GM23338 (cell line): ENCODE data around the gene CASP5. TPM values are rescaled to one million over a fixed set of nuclear protein-coding genes. Genes with fewer than 3 reads are reported as not detected.

ENCODE experiments used
- ATAC-seq: fragments of 200-7000 bp; cut with Tn5 transposase; 3 replicates; pipeline ENCODE4 v1.9.1; 2020
- DNase-seq: peaks from one replicate; pipeline ENCODE4 v3.0.0-alpha.2; 2015; ENCODE audit warnings: low spot score
- H2AFZ ChIP-seq: fragments of 200-600 bp; sonication (generic); 2 replicates; pipeline ENCODE4 v1.8.0; 2016; ENCODE audit warnings: antibody characterized with exemption, mild to moderate bottlenecking, moderate library complexity
- H3F3A ChIP-seq: fragments of 200-600 bp; sonication (generic); replicated peaks from 2 replicates; pipeline ENCODE4 v1.8.0; 2017; ENCODE audit warnings: antibody characterized with exemption, mixed run types, low read depth
- H3K27ac ChIP-seq: fragments of 200-600 bp; sonication (generic); 2 replicates; pipeline ENCODE4 v1.6.1; 2016; ENCODE audit warnings: low read depth
- H3K27me3 ChIP-seq: fragments of 200-600 bp; sonication (generic); 2 replicates; pipeline ENCODE4 v1.8.0; 2016; ENCODE audit warnings: mild to moderate bottlenecking, mixed run types, moderate library complexity; ENCODE audit not compliant: insufficient read depth
- H3K36me3 ChIP-seq: fragments of 200-600 bp; sonication (generic); 2 replicates; pipeline ENCODE4 v1.8.0; 2016; ENCODE audit warnings: mild to moderate bottlenecking; ENCODE audit not compliant: insufficient read depth
- H3K4me1 ChIP-seq: fragments of 200-600 bp; sonication (generic); 2 replicates; pipeline ENCODE4 v1.8.0; 2016; ENCODE audit warnings: mild to moderate bottlenecking, moderate library complexity; ENCODE audit not compliant: insufficient read depth
- H3K4me2 ChIP-seq: fragments of 200-600 bp; sonication (generic); 2 replicates; pipeline ENCODE4 v1.7.1; 2017; ENCODE audit warnings: mixed run types
- H3K4me3 ChIP-seq: fragments of 200-600 bp; sonication (generic); 2 replicates; pipeline ENCODE4 v1.6.1; 2016; ENCODE audit warnings: mixed run types
- H3K79me2 ChIP-seq: fragments of 200-600 bp; sonication (generic); replicated peaks from 2 replicates; pipeline ENCODE4 v1.8.0; 2017; ENCODE audit warnings: mild to moderate bottlenecking; ENCODE audit not compliant: insufficient read depth
- H3K9me2 ChIP-seq: fragments of 200-600 bp; sonication (generic); 2 replicates; pipeline ENCODE4 v1.8.0; 2017; ENCODE audit not compliant: insufficient read depth
- H4K20me1 ChIP-seq: fragments of 200-600 bp; sonication (generic); replicated peaks from 2 replicates; pipeline ENCODE4 v1.8.0; 2017; ENCODE audit warnings: mild to moderate bottlenecking; ENCODE audit not compliant: insufficient read depth
- H3K27ac Mint-ChIP-seq: 2 replicates; pipeline ENCODE4 v1.8.0; 2020; ENCODE audit warnings: inconsistent platforms, mild to moderate bottlenecking, moderate library complexity, mixed read lengths
- H3K27me3 Mint-ChIP-seq: 3 replicates; pipeline ENCODE4 v1.8.0; 2022; ENCODE audit warnings: low read depth, mild to moderate bottlenecking, moderate library complexity, mixed read lengths, inconsistent platforms; ENCODE audit not compliant: insufficient read depth, poor library complexity
- H3K36me3 Mint-ChIP-seq: 3 replicates; pipeline ENCODE4 v1.8.0; 2021; ENCODE audit warnings: low read depth, mild to moderate bottlenecking, inconsistent platforms, moderate library complexity, mixed read lengths
- H3K4me1 Mint-ChIP-seq: 3 replicates; pipeline ENCODE4 v1.8.0; 2020; ENCODE audit warnings: mild to moderate bottlenecking, inconsistent platforms, mixed read lengths
- H3K4me3 Mint-ChIP-seq: 3 replicates; pipeline ENCODE4 v1.8.0; 2021; ENCODE audit warnings: moderate library complexity, mild to moderate bottlenecking, inconsistent platforms, mixed read lengths
- H3K9me3 Mint-ChIP-seq: 3 replicates; pipeline ENCODE4 v1.8.0; 2020; ENCODE audit warnings: moderate library complexity, mild to moderate bottlenecking, inconsistent platforms, mixed read lengths
- CREB1 ChIP-seq: fragments of 250-450 bp; sonication (Bioruptor Pico); IDR thresholded peaks from 2 replicates; pipeline ENCODE4 v1.5.0; 2020; ENCODE audit warnings: low read depth, mild to moderate bottlenecking, moderate library complexity
- EZH2 ChIP-seq: fragments of 200-600 bp; sonication (generic); IDR thresholded peaks from one replicate; pipeline ENCODE4 v1.8.0; 2017; ENCODE audit warnings: antibody characterized with exemption, mild to moderate bottlenecking, low read depth; ENCODE audit not compliant: unreplicated experiment
- EZH2phosphoT487 ChIP-seq: fragments of 200-600 bp; sonication (generic); IDR thresholded peaks from one replicate; pipeline ENCODE4 v1.8.1; 2018; ENCODE audit warnings: antibody characterized with exemption; ENCODE audit not compliant: unreplicated experiment
- JUNB ChIP-seq: IDR thresholded peaks from one replicate; pipeline ENCODE4 v1.6.1; 2016; ENCODE audit warnings: antibody characterized with exemption; ENCODE audit not compliant: unreplicated experiment
- NANOG ChIP-seq: IDR thresholded peaks from 2 replicates; pipeline ENCODE4 v1.6.1; 2016; ENCODE audit warnings: antibody characterized with exemption, borderline replicate concordance
- POLR2AphosphoS5 ChIP-seq: IDR thresholded peaks from 2 replicates; pipeline ENCODE4 v1.6.1; 2016; ENCODE audit warnings: antibody characterized with exemption, low read depth
- STAT1 ChIP-seq: IDR thresholded peaks from one replicate; pipeline ENCODE4 v1.6.1; 2016; ENCODE audit warnings: antibody characterized with exemption; ENCODE audit not compliant: unreplicated experiment
- ZNF114 ChIP-seq: fragments of 250-450 bp; sonication (Bioruptor Pico); IDR thresholded peaks from 2 replicates; pipeline ENCODE4 v1.5.0; 2020; ENCODE audit warnings: mild to moderate bottlenecking, moderate library complexity
- ZNF331 ChIP-seq: fragments of 250-450 bp; sonication (Bioruptor Pico); IDR thresholded peaks from 2 replicates; pipeline ENCODE4 v1.5.0; 2020; ENCODE audit warnings: low read depth, mild to moderate bottlenecking, moderate library complexity
- polyA plus RNA-seq: library from polyadenylated mRNA; unstranded; fragments of >200 nt; fragmentation: Nextera tagmentation; extraction: Ambion mirVana; gene quantifications from 2 replicates; pipeline ENCODE4 v1.2.1, GENCODE V29; 2016
- total RNA-seq: library from RNA; depleted of rRNA; stranded (reverse); fragments of >200 nt; shearing (Covaris generic); gene quantifications from 2 replicates; pipeline ENCODE4 v1.2.3, GENCODE V29; 2014
- TF ChIP-seq, protein P1 (sequence below): IDR thresholded peaks from one replicate; pipeline ENCODE4 v1.6.1; 2018; ENCODE audit warnings: antibody characterized with exemption; ENCODE audit not compliant: unreplicated experiment
- TF ChIP-seq, protein P2 (sequence below), 2 experiments: fragments of 200-600 bp in 1 of 2; sonication (generic) in 1 of 2; conservative IDR thresholded peaks; 2 replicates each; pipeline versions ENCODE4 v1.5.1 to v1.6.1; 2016 to 2017; ENCODE audit warnings: antibody characterized with exemption in 2 of 2, low read depth in 2 of 2, mild to moderate bottlenecking in 2 of 2, moderate library complexity in 1 of 2
- TF ChIP-seq, protein P3 (sequence below): IDR thresholded peaks from 2 replicates; pipeline ENCODE4 v1.6.1; 2016; ENCODE audit warnings: antibody characterized with exemption

Gene CASP5
- total and polyA plus RNA-seq, 2 experiments from 2014 or later: not detected

DNA sequence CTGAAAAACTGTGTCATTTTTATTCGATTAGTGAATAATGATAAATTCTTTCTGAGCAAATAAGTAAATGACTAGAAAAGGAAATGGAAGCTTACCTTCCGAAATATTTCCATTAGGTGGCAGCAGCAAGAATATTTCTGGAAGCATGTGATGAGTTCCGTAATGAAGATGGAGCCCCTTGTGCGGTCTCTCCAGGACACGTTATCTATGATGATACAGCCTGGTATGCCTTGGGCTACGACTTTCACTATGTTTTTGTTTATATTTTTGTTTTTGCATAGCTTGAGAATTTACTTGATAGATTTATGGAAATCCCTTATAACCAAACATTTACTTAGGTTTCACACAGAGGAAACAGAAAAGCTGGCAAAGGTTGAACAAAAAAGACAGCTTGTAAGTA is 25.7 kb downstream of the CASP5 start:
- no peaks in the 10 kb centered on the region for H3K27me3 ChIP-seq
- peaks cover 5% of the 10 kb centered on the region; the same call in 1 of the 3 replicates for H3K36me3 Mint-ChIP-seq
- no peak overlapping the region for H3K4me3 ChIP-seq
- no peak overlapping the region for H3K27ac ChIP-seq
- H3K36me3 ChIP-seq: no peaks in the 10 kb centered on the region
- no peak overlapping the region for H2AFZ ChIP-seq
- H3K79me2 ChIP-seq: no peaks in the 10 kb centered on the region
- DNase-seq (no peak), ATAC-seq (no peak)
- no peak overlapping the region for H3K27ac Mint-ChIP-seq
- no peak overlapping the region for H3K4me2 ChIP-seq
- H3K9me2 ChIP-seq: peaks cover 7% of the 10 kb centered on the region; the same call in 1 of the 2 replicates
- H3K9me3 Mint-ChIP-seq: no peaks in the 10 kb centered on the region
- H4K20me1 ChIP-seq: no peaks in the 10 kb centered on the region
- H3K4me1 Mint-ChIP-seq: no peaks in the 10 kb centered on the region
- H3F3A ChIP-seq: no peaks in the 10 kb centered on the region
- TF ChIP-seq, protein P1, sequence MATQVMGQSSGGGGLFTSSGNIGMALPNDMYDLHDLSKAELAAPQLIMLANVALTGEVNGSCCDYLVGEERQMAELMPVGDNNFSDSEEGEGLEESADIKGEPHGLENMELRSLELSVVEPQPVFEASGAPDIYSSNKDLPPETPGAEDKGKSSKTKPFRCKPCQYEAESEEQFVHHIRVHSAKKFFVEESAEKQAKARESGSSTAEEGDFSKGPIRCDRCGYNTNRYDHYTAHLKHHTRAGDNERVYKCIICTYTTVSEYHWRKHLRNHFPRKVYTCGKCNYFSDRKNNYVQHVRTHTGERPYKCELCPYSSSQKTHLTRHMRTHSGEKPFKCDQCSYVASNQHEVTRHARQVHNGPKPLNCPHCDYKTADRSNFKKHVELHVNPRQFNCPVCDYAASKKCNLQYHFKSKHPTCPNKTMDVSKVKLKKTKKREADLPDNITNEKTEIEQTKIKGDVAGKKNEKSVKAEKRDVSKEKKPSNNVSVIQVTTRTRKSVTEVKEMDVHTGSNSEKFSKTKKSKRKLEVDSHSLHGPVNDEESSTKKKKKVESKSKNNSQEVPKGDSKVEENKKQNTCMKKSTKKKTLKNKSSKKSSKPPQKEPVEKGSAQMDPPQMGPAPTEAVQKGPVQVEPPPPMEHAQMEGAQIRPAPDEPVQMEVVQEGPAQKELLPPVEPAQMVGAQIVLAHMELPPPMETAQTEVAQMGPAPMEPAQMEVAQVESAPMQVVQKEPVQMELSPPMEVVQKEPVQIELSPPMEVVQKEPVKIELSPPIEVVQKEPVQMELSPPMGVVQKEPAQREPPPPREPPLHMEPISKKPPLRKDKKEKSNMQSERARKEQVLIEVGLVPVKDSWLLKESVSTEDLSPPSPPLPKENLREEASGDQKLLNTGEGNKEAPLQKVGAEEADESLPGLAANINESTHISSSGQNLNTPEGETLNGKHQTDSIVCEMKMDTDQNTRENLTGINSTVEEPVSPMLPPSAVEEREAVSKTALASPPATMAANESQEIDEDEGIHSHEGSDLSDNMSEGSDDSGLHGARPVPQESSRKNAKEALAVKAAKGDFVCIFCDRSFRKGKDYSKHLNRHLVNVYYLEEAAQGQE: no peak
- TF ChIP-seq, protein P2, sequence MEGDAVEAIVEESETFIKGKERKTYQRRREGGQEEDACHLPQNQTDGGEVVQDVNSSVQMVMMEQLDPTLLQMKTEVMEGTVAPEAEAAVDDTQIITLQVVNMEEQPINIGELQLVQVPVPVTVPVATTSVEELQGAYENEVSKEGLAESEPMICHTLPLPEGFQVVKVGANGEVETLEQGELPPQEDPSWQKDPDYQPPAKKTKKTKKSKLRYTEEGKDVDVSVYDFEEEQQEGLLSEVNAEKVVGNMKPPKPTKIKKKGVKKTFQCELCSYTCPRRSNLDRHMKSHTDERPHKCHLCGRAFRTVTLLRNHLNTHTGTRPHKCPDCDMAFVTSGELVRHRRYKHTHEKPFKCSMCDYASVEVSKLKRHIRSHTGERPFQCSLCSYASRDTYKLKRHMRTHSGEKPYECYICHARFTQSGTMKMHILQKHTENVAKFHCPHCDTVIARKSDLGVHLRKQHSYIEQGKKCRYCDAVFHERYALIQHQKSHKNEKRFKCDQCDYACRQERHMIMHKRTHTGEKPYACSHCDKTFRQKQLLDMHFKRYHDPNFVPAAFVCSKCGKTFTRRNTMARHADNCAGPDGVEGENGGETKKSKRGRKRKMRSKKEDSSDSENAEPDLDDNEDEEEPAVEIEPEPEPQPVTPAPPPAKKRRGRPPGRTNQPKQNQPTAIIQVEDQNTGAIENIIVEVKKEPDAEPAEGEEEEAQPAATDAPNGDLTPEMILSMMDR (conservative IDR thresholded peaks at IDR 0.05; ENCODE audit: low read depth in 2 of 2): peak in 1 of 2 experiments; percentile 21; a peak in 1 of 4 replicates
- H3K27me3 Mint-ChIP-seq: peaks cover 4% of the 10 kb centered on the region
- no peaks in the 10 kb centered on the region for H3K4me1 ChIP-seq
- no peak overlapping the region for H3K4me3 Mint-ChIP-seq

DNA sequence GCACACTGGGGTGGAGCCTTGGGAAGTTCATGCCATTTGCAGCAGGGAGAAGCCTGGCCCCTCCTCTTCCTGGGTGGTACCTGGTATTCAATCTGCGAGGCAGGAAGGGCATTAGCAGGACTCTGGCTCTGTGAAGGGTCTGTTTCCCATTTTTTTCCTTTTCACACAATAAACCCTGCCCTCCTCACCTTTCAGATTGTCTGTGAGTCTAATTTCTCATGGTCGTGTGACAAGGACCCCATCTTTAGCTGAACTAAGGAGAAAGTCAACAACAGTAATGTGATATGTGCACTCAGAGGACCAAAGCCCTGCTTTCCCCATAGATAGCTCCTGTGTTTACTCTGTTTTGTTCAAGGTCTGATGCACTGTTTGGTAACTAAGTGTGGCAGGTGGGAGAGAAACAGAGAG is 28.0 kb downstream of the CASP5 start:
- Histone ChIP-seq H3K4me1 (no peaks in the 10 kb centered on the region), H3K27me3 (no peaks in the 10 kb centered on the region), H3K9me2 (peaks cover 7% of the 10 kb centered on the region; the same call in 1 of the 2 replicates), H3K36me3 (no peaks in the 10 kb centered on the region), H3K4me2 (no peak overlapping the region), H3K79me2 (no peaks in the 10 kb centered on the region), H4K20me1 (no peaks in the 10 kb centered on the region), H3K4me3 (no peak overlapping the region), H3F3A (no peaks in the 10 kb centered on the region), H3K27ac (no peak overlapping the region), H2AFZ (peak overlapping the region; percentile 16; the same call in 1 of the 2 replicates)
- Mint-ChIP-seq H3K4me3 (no peak overlapping the region), H3K4me1 (no peaks in the 10 kb centered on the region), H3K27ac (no peak overlapping the region), H3K9me3 (no peaks in the 10 kb centered on the region), H3K36me3 (no peaks in the 10 kb centered on the region), H3K27me3 (no peaks in the 10 kb centered on the region)
- ATAC-seq (no peak), DNase-seq (no peak)
- TF ChIP-seq JUNB (no peak), ZNF114 (no peak), NANOG (no peak), POLR2AphosphoS5 (no peak), EZH2 (no peak), EZH2phosphoT487 (no peak), CREB1 (CRISPR knock-in tag) (no peak), ZNF331 (CRISPR knock-in tag) (no peak), STAT1 (no peak)
- TF ChIP-seq, protein P3, sequence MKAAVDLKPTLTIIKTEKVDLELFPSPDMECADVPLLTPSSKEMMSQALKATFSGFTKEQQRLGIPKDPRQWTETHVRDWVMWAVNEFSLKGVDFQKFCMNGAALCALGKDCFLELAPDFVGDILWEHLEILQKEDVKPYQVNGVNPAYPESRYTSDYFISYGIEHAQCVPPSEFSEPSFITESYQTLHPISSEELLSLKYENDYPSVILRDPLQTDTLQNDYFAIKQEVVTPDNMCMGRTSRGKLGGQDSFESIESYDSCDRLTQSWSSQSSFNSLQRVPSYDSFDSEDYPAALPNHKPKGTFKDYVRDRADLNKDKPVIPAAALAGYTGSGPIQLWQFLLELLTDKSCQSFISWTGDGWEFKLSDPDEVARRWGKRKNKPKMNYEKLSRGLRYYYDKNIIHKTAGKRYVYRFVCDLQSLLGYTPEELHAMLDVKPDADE: no peak
- TF ChIP-seq, protein P2 (conservative IDR thresholded peaks at IDR 0.05; ENCODE audit: low read depth in 2 of 2): no peak
